Measurements from ENCODE around the gene CEP68.

The CEP68 gene

GRCh38 chr2:65056215-65057053, at the start of gene CEP68:
Gene CEP68 (plus strand): TSS chr2:65056416. CDS start chr2:65069445, 13,029 bp downstream.
- TF ChIP-seq CTCF (IDR thresholded peaks at IDR 0.05; ENCODE audit: insufficient read depth, low read length, missing control alignments) = no peak
- ChIA-PET CTCF (interaction anchor here (0.6 to 3.4 kb wide), 11 partner anchors 9 to 361 kb away, joined by 3 to 18 read pairs (median 3); partner anchors contain the start of gene RAB1A), POLR2A (interaction anchor here (0.7 to 1.9 kb wide), 10 partner anchors 8 to 524 kb away, joined by 3 to 5 read pairs (median 4); partner anchors contain the start of gene ACTR2)
- H3K4me3 ChIP-seq (ENCODE audit: low read depth, low read length) = peak within 1 kb of the TSS; percentile 83
- DNase-seq (ENCODE audit: low read depth, low spot score) = peak; percentile 75

DNA sequence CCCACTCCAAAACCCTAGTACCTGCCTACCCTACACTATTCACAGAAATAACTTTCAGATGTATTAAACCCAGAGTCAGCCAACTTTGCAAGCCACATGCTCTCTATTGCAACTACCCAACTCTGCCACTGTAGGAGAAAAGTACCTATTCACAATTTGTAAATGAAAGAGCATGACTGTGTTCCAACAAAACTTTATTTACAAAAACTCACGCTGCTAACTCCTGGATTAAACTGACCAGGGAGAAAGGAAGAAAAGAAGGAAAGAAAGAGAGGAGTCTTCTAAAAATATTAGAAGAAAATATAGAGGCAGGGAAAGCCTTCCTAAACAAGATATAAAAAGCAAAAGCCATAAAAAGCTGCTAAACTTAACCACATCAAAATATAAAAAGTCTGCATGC, 42.4 kb upstream of the CEP68 start:
- ChIA-PET CTCF (interaction anchor here (1.2 kb wide), 1 partner anchor 96 kb away, joined by 3 read pairs; no protein-coding TSS in a partner anchor), POLR2A (no interaction called here)
- no peak overlapping the region for H3K4me3 ChIP-seq (ENCODE audit: low read depth, low read length)
- no peak for TF ChIP-seq CTCF (IDR thresholded peaks at IDR 0.05; ENCODE audit: insufficient read depth, low read length, missing control alignments)
- no peak for DNase-seq (ENCODE audit: low read depth, low spot score)

GRCh38 chr2:65015731-65016130, 40.5 kb upstream of the CEP68 start:
- ChIA-PET POLR2A (no interaction called here), CTCF (no interaction called here)
- H3K4me3 ChIP-seq (ENCODE audit: low read depth, low read length) = no peak overlapping the region
- no peak for DNase-seq (ENCODE audit: low read depth, low spot score)
- TF ChIP-seq CTCF (IDR thresholded peaks at IDR 0.05; ENCODE audit: insufficient read depth, low read length, missing control alignments) = no peak

- no peak for TF ChIP-seq CTCF (IDR thresholded peaks at IDR 0.05; ENCODE audit: insufficient read depth, low read length, missing control alignments)
- no peak overlapping the region for H3K4me3 ChIP-seq (ENCODE audit: low read depth, low read length)
- no peak for DNase-seq (ENCODE audit: low read depth, low spot score)
- ChIA-PET POLR2A (no interaction called here), CTCF (interaction anchor here (1.6 kb wide), 1 partner anchor 20 kb away, joined by 3 read pairs; no protein-coding TSS in a partner anchor)
Measured at GRCh38 chr2:65016789-65017188, 39.4 kb upstream of the CEP68 start.

GRCh38 chr2:65017335-65017734, 38.9 kb upstream of the CEP68 start:
- no peak for TF ChIP-seq CTCF (IDR thresholded peaks at IDR 0.05; ENCODE audit: insufficient read depth, low read length, missing control alignments)
- CTCF ChIA-PET = interaction anchor here (1.6 kb wide), 1 partner anchor 21 kb away, joined by 3 read pairs; no protein-coding TSS in a partner anchor
- H3K4me3 ChIP-seq (ENCODE audit: low read depth, low read length) = no peak overlapping the region
- POLR2A ChIA-PET = no interaction called here
- DNase-seq (ENCODE audit: low read depth, low spot score) = no peak

GRCh38 chr2:65018141-65018582, 38.1 kb upstream of the CEP68 start:
- no peak for TF ChIP-seq CTCF (IDR thresholded peaks at IDR 0.05; ENCODE audit: insufficient read depth, low read length, missing control alignments)
- H3K4me3 ChIP-seq (ENCODE audit: low read depth, low read length) = no peak overlapping the region
- no peak for DNase-seq (ENCODE audit: low read depth, low spot score)
- CTCF ChIA-PET = interaction anchor here (1.2 to 1.6 kb wide), 2 partner anchors 22 to 372 kb away, joined by 3 to 4 read pairs; no protein-coding TSS in a partner anchor
- POLR2A ChIA-PET = no interaction called here

Data from AG04449 (cell line).